NCI-H510A treated with DMSO at 0.1 percent for 48 hours (cell line): ENCODE measurements around the gene C9orf72.
"Not testable (repeated sequence)": the region's sequence is repeated elsewhere in the genome, so short reads cannot be mapped to it uniquely, and the experiment has no call there.

ENCODE experiments used
- DNase-seq: peaks from one replicate; lab custom pipeline; 2025; lab: John Stamatoyannopoulos, UW

C9orf72 gene

GRCh38 chr9:27514551-27514950 is 58.7 kb downstream of the C9orf72 start:
- DNase-seq, result no peak

- no peak for DNase-seq
Observed at GRCh38 chr9:27511771-27512170, 61.5 kb downstream of the C9orf72 start.

DNA sequence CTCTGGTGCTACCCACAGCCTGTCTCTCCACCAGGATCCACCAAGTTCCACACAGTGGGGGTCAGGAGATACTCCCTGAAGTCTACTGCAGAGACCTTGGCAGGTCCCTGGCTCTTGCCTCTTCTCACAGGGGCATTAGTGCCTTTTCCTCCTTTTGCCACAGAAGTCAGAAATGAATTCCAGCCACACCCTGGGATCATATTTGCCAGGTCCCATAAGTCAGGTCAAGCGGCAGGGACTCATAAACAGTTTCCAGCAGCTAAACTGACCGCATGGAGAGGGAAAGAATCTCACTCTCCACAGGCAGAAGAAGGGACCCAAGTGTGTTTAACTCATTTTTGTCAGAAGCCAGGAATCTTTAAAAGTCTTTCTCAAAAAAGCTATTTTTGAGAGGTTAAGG is 62.5 kb downstream of the C9orf72 start:
- no peak for DNase-seq

GRCh38 chr9:27506981-27507380 is 66.3 kb downstream of the C9orf72 start:
- no peak for DNase-seq

DNA sequence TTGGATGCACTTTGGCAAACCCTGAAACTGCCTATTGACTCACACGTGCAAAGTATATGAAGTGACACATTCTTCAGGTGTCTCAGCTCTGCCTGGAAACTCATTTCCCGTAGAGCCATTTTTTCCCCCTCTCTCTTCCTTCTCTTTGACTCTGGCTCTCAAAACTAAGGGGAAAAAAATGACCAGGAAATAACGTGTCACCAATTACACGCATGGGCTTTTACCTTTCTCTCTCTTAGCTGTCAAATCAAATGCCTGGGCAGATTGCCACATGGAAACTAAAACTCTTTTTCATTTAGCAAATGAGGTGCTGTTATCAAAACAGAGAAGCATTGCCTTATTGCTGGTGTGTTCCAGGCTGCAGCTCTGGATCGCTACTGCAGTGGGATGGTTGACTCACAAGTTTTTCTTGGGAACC is 67.5 kb downstream of the C9orf72 start:
- DNase-seq, result no peak

- DNase-seq, result no peak
Observed at GRCh38 chr9:27504259-27504658, 69.0 kb downstream of the C9orf72 start.

DNA sequence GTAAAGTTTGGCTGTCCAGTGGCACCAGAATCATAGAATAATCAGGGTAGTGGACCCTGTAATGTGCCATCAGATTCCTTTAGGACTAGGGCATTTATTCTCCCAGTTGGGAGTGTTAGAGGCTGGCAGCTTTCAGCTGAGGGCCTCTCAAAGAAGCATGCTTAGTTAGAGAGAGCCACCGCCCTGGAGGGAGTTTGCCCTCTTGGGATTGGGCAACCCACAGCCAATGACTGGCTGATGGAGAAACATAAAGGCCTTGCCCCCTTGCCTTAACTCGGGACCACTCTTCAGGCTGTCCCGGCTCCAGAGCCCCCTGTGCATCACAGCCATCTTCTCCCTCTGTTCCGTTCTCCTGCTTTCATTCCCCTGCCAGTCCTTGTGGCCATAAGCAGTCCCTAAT is 69.7 kb downstream of the C9orf72 start:
- DNase-seq, result no peak

DNA sequence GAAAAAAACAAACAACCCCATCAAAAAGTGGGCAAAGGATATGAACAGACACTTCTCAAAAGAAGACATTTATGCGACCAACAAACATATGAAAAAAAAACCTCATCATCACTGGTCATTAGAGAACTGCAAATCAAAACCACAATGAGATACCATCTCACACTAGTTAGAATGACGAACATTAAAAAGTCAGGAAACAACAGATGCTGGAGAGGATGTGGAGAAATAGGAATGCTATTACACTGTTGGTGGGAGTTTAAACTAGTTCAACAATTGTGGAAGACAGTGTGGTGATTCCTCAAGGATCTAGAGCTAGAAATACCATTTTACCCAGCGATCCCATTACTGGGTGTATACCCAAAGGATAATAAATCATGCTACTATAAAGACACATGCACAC is 72.4 kb downstream of the C9orf72 start:
- DNase-seq, result not testable (repeated sequence)

DNA sequence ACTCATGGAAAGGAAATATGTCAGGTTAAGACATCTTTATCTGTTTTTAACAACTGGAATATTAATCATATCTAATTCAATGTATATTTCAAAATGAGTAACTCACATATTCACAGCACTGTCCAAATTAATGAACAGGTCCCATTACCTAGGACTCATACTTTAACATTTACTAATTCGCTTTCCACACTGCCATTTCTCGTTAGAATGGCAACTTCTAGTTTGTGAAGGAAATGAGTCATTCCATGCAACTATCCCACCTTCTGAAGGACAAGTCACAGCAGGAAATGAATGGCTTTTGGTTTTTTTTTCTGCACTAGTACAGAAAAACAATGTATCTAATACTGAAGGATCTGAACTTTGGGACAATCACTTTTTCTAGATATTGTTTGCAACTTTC is 73.8 kb downstream of the C9orf72 start:
- DNase-seq, result no peak

- DNase-seq, result no peak
Observed at GRCh38 chr9:27497883-27498417, 75.3 kb downstream of the C9orf72 start.
